SU-DHL-6 (cell line): ENCODE results near the gene NTSR2.

Experiments
- EZH2phosphoT487 ChIP-seq: fragments of 200-600 bp; sonication (generic), shearing (Covaris generic); conservative IDR thresholded peaks from 2 replicates; pipeline ENCODE4 v1.6.1; 2018; ENCODE audit warnings: mild to moderate bottlenecking, antibody characterized with exemption, low read length, moderate library complexity, mixed read lengths
- TF ChIP-seq, protein P1 (sequence below): fragments of 200-600 bp; sonication (generic); IDR thresholded peaks from one replicate; pipeline ENCODE4 v1.5.1; 2017; ENCODE audit warnings: antibody characterized with exemption, mild to moderate bottlenecking, low read length, moderate library complexity; ENCODE audit not compliant: insufficient read depth, poor library complexity, severe bottlenecking

- TF ChIP-seq, protein P1, sequence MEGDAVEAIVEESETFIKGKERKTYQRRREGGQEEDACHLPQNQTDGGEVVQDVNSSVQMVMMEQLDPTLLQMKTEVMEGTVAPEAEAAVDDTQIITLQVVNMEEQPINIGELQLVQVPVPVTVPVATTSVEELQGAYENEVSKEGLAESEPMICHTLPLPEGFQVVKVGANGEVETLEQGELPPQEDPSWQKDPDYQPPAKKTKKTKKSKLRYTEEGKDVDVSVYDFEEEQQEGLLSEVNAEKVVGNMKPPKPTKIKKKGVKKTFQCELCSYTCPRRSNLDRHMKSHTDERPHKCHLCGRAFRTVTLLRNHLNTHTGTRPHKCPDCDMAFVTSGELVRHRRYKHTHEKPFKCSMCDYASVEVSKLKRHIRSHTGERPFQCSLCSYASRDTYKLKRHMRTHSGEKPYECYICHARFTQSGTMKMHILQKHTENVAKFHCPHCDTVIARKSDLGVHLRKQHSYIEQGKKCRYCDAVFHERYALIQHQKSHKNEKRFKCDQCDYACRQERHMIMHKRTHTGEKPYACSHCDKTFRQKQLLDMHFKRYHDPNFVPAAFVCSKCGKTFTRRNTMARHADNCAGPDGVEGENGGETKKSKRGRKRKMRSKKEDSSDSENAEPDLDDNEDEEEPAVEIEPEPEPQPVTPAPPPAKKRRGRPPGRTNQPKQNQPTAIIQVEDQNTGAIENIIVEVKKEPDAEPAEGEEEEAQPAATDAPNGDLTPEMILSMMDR: no peak
- no peak for TF ChIP-seq EZH2phosphoT487
Observed at GRCh38 chr2:11644293-11644692, 25.7 kb downstream of the NTSR2 start.
